ENCODE data around the gene C3orf80. TPM values are rescaled to one million over a fixed set of nuclear protein-coding genes. Genes with fewer than 3 reads are reported as not detected.
A peak's percentile ranks its signal among the peaks of the same experiment; 100 is the strongest.
"Not testable (repeated sequence)": the region's sequence is repeated elsewhere in the genome, so short reads cannot be mapped to it uniquely, and the experiment has no call there.

The C3orf80 gene
- total RNA-seq, 1 donor from 2014 or later, result 0.21 TPM

GRCh38 chr3:160210799-160211221 is 14.4 kb upstream of the C3orf80 start:
- DNase-seq (ENCODE audit: low read depth), result peak; percentile 39

GRCh38 chr3:160213191-160213590 is 12.0 kb upstream of the C3orf80 start:
- peak; percentile 10 for DNase-seq (ENCODE audit: low read depth)

- no peak for DNase-seq (ENCODE audit: low read depth)
Measured at GRCh38 chr3:160217675-160218074, 7.5 kb upstream of the C3orf80 start.

GRCh38 chr3:160218136-160218535 is 7.1 kb upstream of the C3orf80 start:
- no peak for DNase-seq (ENCODE audit: low read depth)

GRCh38 chr3:160220038-160220437 is 5.2 kb upstream of the C3orf80 start:
- DNase-seq (ENCODE audit: low read depth), result no peak

- DNase-seq (ENCODE audit: low read depth), result no peak
Measured at GRCh38 chr3:160221019-160221418, 4.2 kb upstream of the C3orf80 start.

DNA sequence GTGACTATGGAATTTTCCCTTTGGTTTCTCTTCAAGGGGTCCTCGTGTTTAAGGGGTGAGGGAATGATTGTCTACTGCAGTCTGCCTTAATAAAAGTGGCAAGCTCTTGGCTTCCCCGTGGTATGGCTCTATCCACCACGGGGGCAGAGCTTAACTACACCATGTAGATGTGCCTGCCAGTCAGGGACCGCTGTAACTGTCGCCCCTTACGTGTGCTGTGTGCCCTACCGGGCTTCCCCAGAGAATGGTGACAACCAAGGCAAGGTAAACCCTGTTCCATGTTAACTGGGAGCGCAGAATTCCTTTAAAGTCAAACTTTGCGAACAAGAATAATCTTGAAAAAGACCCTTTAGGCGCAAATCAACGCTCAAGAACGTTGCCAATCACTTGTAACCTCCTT is 966 bp upstream of the C3orf80 start:
- DNase-seq (ENCODE audit: low read depth), result no peak

DNA sequence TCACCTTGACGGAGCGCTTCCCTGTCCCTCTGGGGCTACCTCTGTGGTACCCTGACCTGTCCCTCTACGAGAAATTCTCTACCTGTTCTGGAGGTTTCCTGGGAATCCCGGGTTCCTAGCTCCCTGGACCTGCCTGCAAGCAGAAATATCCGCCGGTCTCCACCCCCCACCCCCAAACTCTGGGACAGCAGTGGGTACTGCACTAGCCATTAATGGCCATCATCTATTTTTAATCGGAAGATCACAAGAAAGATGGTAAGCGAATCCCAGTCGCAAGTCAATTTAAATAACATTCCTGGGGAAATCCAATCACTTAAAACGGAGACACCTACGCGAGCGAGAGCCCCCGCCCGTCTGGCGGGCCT is 429 bp upstream of the C3orf80 start:
- DNase-seq (ENCODE audit: low read depth), result no peak

GRCh38 chr3:160226026-160226907 is 1.0 kb downstream of the C3orf80 start:
- peak; percentile 25 for DNase-seq (ENCODE audit: low read depth)

- DNase-seq (ENCODE audit: low read depth), result no peak
Measured at GRCh38 chr3:160227419-160227818, 2.2 kb downstream of the C3orf80 start.

DNA sequence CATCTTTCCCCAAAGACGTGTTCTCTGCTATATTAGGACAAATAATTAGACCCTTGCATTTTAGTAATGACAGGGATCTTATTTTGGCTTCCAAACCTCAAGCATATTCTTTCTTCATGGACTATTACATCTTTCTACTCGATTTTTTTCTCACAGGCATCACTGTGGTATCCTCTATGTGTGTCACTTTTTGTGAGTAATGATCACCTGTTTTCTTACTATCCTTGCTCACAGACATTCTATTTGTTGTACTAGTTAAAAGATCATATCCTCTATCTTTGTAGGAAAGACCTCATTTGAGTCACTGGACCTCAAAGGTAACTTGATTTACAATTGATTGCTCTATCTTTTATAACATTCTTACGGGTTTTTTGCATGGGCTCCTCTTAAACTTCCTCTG is 6.8 kb downstream of the C3orf80 start:
- no peak for DNase-seq (ENCODE audit: low read depth)

DNA sequence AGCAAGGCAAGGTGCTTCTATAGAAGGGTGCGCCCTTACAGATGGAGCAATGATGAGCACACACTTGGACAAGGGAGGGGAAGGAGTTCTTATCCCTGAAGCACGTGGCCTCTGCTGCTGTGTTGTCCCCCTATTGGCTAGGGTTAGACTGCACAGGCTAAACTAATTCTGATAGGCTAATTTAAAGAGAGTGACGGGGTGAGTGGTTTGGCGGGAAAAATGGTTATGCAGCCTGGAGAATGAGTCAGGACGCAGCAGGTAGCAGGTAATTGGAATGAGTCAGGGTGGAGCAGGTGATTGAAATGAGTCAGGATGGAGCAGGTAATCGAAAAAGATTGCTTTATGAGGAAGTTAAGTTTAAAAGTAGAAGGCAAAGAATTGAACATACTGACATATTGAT is 15.5 kb downstream of the C3orf80 start:
- not testable (repeated sequence) for DNase-seq (ENCODE audit: low read depth)

GRCh38 chr3:160245261-160245800 is 20.1 kb downstream of the C3orf80 start:
- no peak for DNase-seq (ENCODE audit: low read depth)

DNA sequence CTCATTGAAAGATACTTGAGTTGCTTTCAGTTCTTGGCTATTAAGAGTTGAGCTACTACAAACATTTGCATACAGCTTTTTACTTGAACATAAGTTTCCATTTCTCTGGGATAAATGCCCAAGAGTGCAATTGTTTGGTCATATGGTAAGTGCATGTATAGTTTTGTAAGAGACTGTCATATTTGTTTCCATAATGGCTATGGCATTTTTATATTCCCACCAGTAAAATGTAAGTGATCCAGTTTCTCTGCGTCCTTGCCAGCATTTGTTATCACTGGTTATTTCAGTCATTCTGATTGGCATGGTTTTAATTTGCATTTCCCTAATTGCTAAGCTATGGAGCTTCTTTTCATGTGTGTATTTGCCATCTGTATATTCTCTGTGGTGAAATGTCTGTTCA is 22.5 kb downstream of the C3orf80 start:
- no peak for DNase-seq (ENCODE audit: low read depth)

- no peak for DNase-seq (ENCODE audit: low read depth)
Measured at GRCh38 chr3:160253298-160253697, 28.1 kb downstream of the C3orf80 start.

DNA sequence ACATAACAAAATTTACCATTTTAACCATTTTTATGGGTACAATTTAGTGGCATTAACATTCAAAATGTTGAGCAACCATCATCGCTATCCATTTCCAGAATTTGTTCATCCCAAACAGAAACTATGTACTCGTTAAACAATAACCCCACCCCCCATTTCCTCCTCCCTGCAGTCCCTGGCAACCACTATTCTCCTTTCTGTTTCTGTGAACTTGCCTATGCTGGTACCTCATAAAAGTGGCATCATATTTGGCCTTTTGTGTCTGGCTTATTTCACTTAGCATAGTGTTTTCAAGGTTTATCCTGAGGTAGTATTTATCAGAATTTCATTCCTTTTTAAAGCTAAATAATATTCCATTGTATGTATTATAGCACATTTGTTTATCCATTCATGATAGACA is 32.4 kb downstream of the C3orf80 start:
- DNase-seq (ENCODE audit: low read depth), result no peak

- DNase-seq (ENCODE audit: low read depth), result no peak
Measured at GRCh38 chr3:160259589-160259988, 34.4 kb downstream of the C3orf80 start.

GRCh38 chr3:160260587-160261270 is 35.5 kb downstream of the C3orf80 start:
- no peak for DNase-seq (ENCODE audit: low read depth)

- no peak for DNase-seq (ENCODE audit: low read depth)
Measured at GRCh38 chr3:160265088-160265487, 39.9 kb downstream of the C3orf80 start.

All from myocyte (in vitro differentiated cells).